Adrenal gland (tissue), 19 donors: ENCODE results near the gene ENTREP1. TPM values are rescaled to one million over a fixed set of nuclear protein-coding genes. Genes with fewer than 3 reads are reported as not detected.

Experiments used
- DNase-seq, 7 donors: peaks; one replicate each; pipeline ENCODE4 v3.0.0-alpha.2; 2019 to 2020
- H3K27ac ChIP-seq, 5 donors: fragments of 200-600 bp; sonication (generic) in 4 of 5; 1 replicate in 3 of 5; 2 replicates in 2 of 5; pipeline versions ENCODE4 v1.5.1 to v1.8.0; 2016 to 2020; ENCODE audit warnings: mild to moderate bottlenecking in 1 of 5
- H3K27me3 ChIP-seq: fragments of 200-600 bp; 2 replicates; pipeline ENCODE4 v1.8.0; 2021
- H3K36me3 ChIP-seq, 2 donors: fragments of 200-600 bp; replicated peaks in 1 of 2; 1 replicate in 1 of 2; 2 replicates in 1 of 2; pipeline versions ENCODE4 v1.5.1 to v1.8.0; 2018 to 2022
- H3K4me1 ChIP-seq, 2 donors: fragments of 200-600 bp; replicated peaks in 1 of 2; 1 replicate in 1 of 2; 2 replicates in 1 of 2; pipeline versions ENCODE4 v1.5.1 to v1.8.0; 2018 to 2021
- H3K4me3 ChIP-seq, 4 donors: fragments of 200-600 bp; sonication (generic) in 3 of 4; one replicate each; pipeline ENCODE4 v1.5.1; 2016 to 2018
- H3K9me3 ChIP-seq, 3 donors: fragments of 200-600 bp; sonication (generic) in 1 of 3; replicated peaks in 1 of 3; 1 replicate in 2 of 3; 2 replicates in 1 of 3; pipeline versions ENCODE4 v1.5.1 to v1.8.0; 2016 to 2021
- CTCF ChIP-seq, 6 experiments: fragments of 450-650 bp in 4 of 6; fragments of 200-600 bp in 2 of 6; sonication (generic) in 1 of 6; IDR thresholded peaks; 1 replicate in 5 of 6; 2 replicates in 1 of 6; pipeline versions ENCODE4 v1.5.1 to v1.8.0; 2016 to 2021; ENCODE audit warnings: antibody characterized with exemption in 6 of 6, mild to moderate bottlenecking in 2 of 6, moderate library complexity in 1 of 6
- POLR2A ChIP-seq, 2 donors: fragments of 450-650 bp; IDR thresholded peaks; one replicate each; pipeline ENCODE4 v1.6.1; 2017; ENCODE audit warnings: antibody characterized with exemption in 2 of 2, mild to moderate bottlenecking in 2 of 2, moderate library complexity in 1 of 2
- WGBS, 4 donors: extraction: QIAGEN DNeasy Blood & Tissue Kit in 2 of 4; methylation state at CpG; one replicate each; pipeline versions ENCODE4 v1.1.5 to v1.1.7; 2013 to 2017; 5-methylcytosine and 5-hydroxymethylcytosine counted together
- intact Hi-C, 2 donors: fragments of 100-400 bp; cut with DNase I; formaldehyde crosslinking; loops; one replicate each; pipeline versions ENCODE4 v1.14.1 to v1.15.0; 2022 to 2023
- long read RNA-seq, 10 donors: library from polyadenylated mRNA in 3 of 10; unstranded in 2 of 10; stranded (forward) in 1 of 10; transcript quantifications; one replicate each; pipeline ENCODE4 v2.0.0 and lab custom pipeline, GENCODE V29; 2021 to 2026
- polyA plus RNA-seq, 3 donors: library from polyadenylated mRNA; stranded (reverse); fragments of 200-250 nt in 2 of 3; fragments of 350-450 nt in 1 of 3; fragmentation: Illumina TruSeq in 1 of 3; extraction: RNeasy Lipid Tissue Mini Kit (QIAGEN cat#74804) in 1 of 3; gene quantifications; one replicate each; pipeline ENCODE4 v1.2.3, GENCODE V29; 2013 to 2014
- total RNA-seq, 9 donors: library from RNA; depleted of rRNA in 4 of 9; stranded (reverse); fragments of >200 nt in 4 of 9; fragments of 120-200 nt in 1 of 9; fragmentation: NEBNext Ultra II Directional in 1 of 9; extraction: Animal tissue kit (Norgen Biotek cat#: 25700) in 1 of 9; gene quantifications; one replicate each; pipeline versions ENCODE4 v1.1.0 to v1.2.4, GENCODE V29; 2013 to 2023
- donor health status: healthy with polysubstance abuse.
- donor health status: Bipolar disorder and iron deficiency.
- donor health status: DM: yes; HTN: yes; CAD: no.
- donor health status: DM: no; HTN: no; CAD: no.
- donor health status: DM: no; HTN: no; CAD: no.
- donor health status: DM: yes; HTN: yes; CAD: no.

The ENTREP1 gene
- 10 to 100 TPM in 2 of 9 donors, 1 to 10 TPM in 7; 2.5 to 11.0 (median 5.8) TPM for total RNA-seq
- polyA plus RNA-seq, result 10 to 100 TPM in 2 of 3 donors, 1 to 10 TPM in 1; 4.1 to 13.7 (median 13.3) TPM
- long read RNA-seq, donor 1, result 0 reads
- long read RNA-seq, donor 2, result 0 reads
- long read RNA-seq, donor 3, result 0 reads
- long read RNA-seq, donor 4, partial matches to known transcripts, result 1 of 1 reads
- long read RNA-seq, donor 4, other reads (novel, unspliced or antisense), result 0 of 1 reads
- long read RNA-seq, donor 5, transcript FAM189A2-202 (11 exons, 2,648 nt), result major isoform, 23 of 30 reads
- long read RNA-seq, donor 5, partial matches to known transcripts, result 1 of 30 reads
- long read RNA-seq, donor 5, other reads (novel, unspliced or antisense), result 6 of 30 reads
- long read RNA-seq, donor 6, partial matches to known transcripts, result 2 of 2 reads
- long read RNA-seq, donor 6, other reads (novel, unspliced or antisense), result 0 of 2 reads
- long read RNA-seq, donor 7, result 0 reads
- long read RNA-seq, donor 8, partial matches to known transcripts, result 0 of 1 reads
- long read RNA-seq, donor 8, other reads (novel, unspliced or antisense), result 0 of 1 reads
- long read RNA-seq, donor 9, result 0 reads
- long read RNA-seq, donor 10, result 0 reads

- Histone ChIP-seq H3K27me3 (peaks cover 4% of the 10 kb centered on the region), H3K9me3 (no peaks in the 10 kb centered on the region), H3K4me3 (peak within 1 kb of the TSS in 3 of 4 donors; percentile 18 to 56 (median 44)), H3K36me3 (no peaks in the 10 kb centered on the region), H3K4me1 (peaks cover 0 to 8% of the 10 kb centered on the region in 2 donors), H3K27ac (peak within 1 kb of the TSS in 4 of 5 donors; percentile 39 to 72 (median 66))
- TF ChIP-seq CTCF (IDR thresholded peaks at IDR 0.05) (peak in 1 of 6 experiments; percentile 12), POLR2A (IDR thresholded peaks at IDR 0.05) (peak in 1 of 2 donors; percentile 75)
- 1% methylated on average over 15 to 81 of the region's 81 CpGs for WGBS, 4 donors
- peak; percentile 66 to 85 (median 75) for DNase-seq
- intact Hi-C loops, result no loop called here
Measured at GRCh38 chr9:69324549-69325401, at the start of gene ENTREP1. ENTREP1 (plus strand) TSS chr9:69325215; CDS start chr9:69325310, 95 bp downstream.

- 67 to 81% (median 75%) methylated on average over 5 of the region's 5 CpGs for WGBS, 4 donors
- no peaks in the 10 kb centered on the region for H3K27me3 ChIP-seq
- no peak overlapping the region for H3K27ac ChIP-seq
- H3K4me3 ChIP-seq, result no peak overlapping the region
- no peaks in the 10 kb centered on the region for H3K36me3 ChIP-seq
- no peak for TF ChIP-seq POLR2A (IDR thresholded peaks at IDR 0.05)
- DNase-seq, result no peak
- intact Hi-C loops, result no loop called here
- no peaks in the 10 kb centered on the region for H3K4me1 ChIP-seq
- no peaks in the 10 kb centered on the region for H3K9me3 ChIP-seq
Measured at GRCh38 chr9:69276775-69277174, 48.2 kb upstream of the ENTREP1 start.

- no peak for DNase-seq
- H3K36me3 ChIP-seq, result no peaks in the 10 kb centered on the region
- 77 to 88% (median 82%) methylated on average over 5 of the region's 5 CpGs for WGBS, 4 donors
- intact Hi-C loops, result no loop called here
- no peaks in the 10 kb centered on the region for H3K9me3 ChIP-seq
- no peak for TF ChIP-seq CTCF (IDR thresholded peaks at IDR 0.05)
- TF ChIP-seq POLR2A (IDR thresholded peaks at IDR 0.05), result no peak
- no peak overlapping the region for H3K4me3 ChIP-seq
- H3K27me3 ChIP-seq, result no peaks in the 10 kb centered on the region
- no peaks in the 10 kb centered on the region for H3K4me1 ChIP-seq
- no peak overlapping the region for H3K27ac ChIP-seq
Measured at GRCh38 chr9:69279084-69279731, 45.8 kb upstream of the ENTREP1 start.

GRCh38 chr9:69279733-69280132 lies 45.3 kb upstream of the ENTREP1 start:
- Histone ChIP-seq H3K4me1 (no peaks in the 10 kb centered on the region), H3K27ac (no peak overlapping the region), H3K36me3 (no peaks in the 10 kb centered on the region), H3K27me3 (no peaks in the 10 kb centered on the region), H3K9me3 (no peaks in the 10 kb centered on the region), H3K4me3 (no peak overlapping the region)
- no peak for TF ChIP-seq CTCF (IDR thresholded peaks at IDR 0.05)
- TF ChIP-seq POLR2A (IDR thresholded peaks at IDR 0.05), result no peak
- intact Hi-C loops, result no loop called here
- 17 to 50% (median 33%) methylated on average over 3 of the region's 3 CpGs for WGBS, 4 donors
- no peak for DNase-seq
